ENCODE results near the gene SH3TC1. TPM values are rescaled to one million over a fixed set of nuclear protein-coding genes. Genes with fewer than 3 reads are reported as not detected.

Gene SH3TC1
- total and polyA plus RNA-seq, 2 of the 13 experiments (the other 11 are each of a cell fraction or from before 2014, with no cell fraction given): 14.9 to 21.8 TPM

DNA sequence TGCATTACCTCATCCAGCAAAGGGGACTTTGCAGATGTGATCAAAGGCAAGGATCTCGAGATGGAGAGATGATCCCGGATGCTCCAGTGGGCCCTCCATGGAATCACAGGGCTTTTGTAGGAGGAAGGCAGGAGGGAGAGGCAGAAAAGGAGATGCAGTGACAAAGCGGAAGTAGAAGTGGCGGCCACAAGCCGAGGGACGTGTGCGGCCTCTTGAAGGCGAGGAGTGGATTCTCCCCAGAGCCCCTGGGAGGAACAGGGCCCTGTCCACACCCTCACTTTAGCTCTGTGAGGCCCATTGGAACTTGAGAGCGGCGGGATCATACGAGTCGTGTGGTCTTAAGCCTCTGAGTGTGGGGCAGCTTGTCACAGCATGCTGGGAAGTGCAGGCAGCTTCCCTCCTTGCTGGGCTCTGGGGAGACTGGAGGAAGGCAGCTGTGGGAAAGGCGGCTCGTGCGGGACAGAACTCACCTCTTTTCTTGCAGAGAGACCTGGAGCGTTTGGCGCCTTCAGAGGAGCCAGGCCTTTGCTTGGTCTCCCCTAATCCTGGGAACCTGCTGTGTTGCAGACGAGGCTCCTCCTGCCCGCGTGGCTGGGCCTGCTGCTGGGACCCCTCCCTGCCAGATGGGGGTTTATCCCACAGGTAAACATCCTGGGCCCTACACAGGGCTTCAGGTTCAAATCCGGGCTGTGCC is 10.2 kb downstream of the SH3TC1 start:
- CTCF ChIA-PET (ENCODE audit: low intra/inter-chr PET ratio, low total read pairs): no interaction called here
- TF ChIP-seq RBFOX2 (IDR thresholded peaks at IDR 0.05; ENCODE audit: low read depth, low read length) (0 out of 2 replicates have a peak, but pooled peaks have one; percentile 12), ZNF383 (CRISPR knock-in tag; IDR thresholded peaks at IDR 0.05; ENCODE audit: borderline replicate concordance) (no peak), ZNF256 (CRISPR knock-in tag; conservative IDR thresholded peaks at IDR 0.05) (no peak)

DNA sequence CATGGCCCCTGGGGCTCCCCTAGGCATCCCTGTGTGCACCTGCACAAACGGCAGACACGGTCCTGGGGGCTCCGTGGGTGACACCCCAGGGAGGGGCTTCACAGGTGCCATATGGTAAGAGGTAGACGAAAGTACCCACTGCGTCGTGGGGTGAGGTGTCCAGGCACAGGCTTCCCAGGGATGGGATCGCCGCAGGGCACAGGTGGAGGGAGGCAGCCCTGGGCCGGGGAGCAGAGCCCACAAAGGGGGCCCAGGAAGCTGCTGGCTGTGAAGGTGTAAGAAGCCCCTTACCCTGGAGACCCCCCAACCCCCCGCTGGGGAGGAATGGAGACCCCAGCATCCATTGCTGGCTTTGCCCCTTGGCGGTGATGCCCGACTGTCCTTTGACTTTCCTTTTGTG is 10.9 kb downstream of the SH3TC1 start:
- no TSS peak for BruUV-seq (replicated peaks)
- ChIA-PET POLR2A (no interaction called here), CTCF (ENCODE audit: low intra/inter-chr PET ratio, low total read pairs) (no interaction called here)
- Histone ChIP-seq H3K9me3 (ENCODE audit: low read length) (no peaks in the 10 kb centered on the region), H3K4me2 (ENCODE audit: low read depth, low read length) (no peak overlapping the region), H3K4me3 (replicated peaks in 1 of 3; ENCODE audit: insufficient read depth in 1 of 3, low read depth in 2 of 3, low read length in 3 of 3) (no peak overlapping the region), H3K4me1 (ENCODE audit: insufficient read depth, low read length) (no peaks in the 10 kb centered on the region), H3K27ac (ENCODE audit: extremely low read length, insufficient read depth, low read length) (no peak overlapping the region), H2AFZ (ENCODE audit: low read length) (no peak overlapping the region), H3K27me3 (ENCODE audit: control insufficient read depth in 1 of 2, insufficient read depth in 2 of 2, low read length in 2 of 2) (no peaks in the 10 kb centered on the region), H4K20me1 (ENCODE audit: insufficient read depth, low read length) (0 out of 2 replicates have a peak, but pooled peaks cover 4% of the 10 kb centered on the region), H3K9ac (ENCODE audit: insufficient read depth, low read depth, low read length) (no peak overlapping the region), H3K36me3 (replicated peaks in 1 of 2; ENCODE audit: control insufficient read depth in 1 of 2, insufficient read depth in 2 of 2, low read length in 2 of 2) (peaks cover 23 to 51% of the 10 kb centered on the region in 2 experiments), H3K79me2 (ENCODE audit: insufficient read depth, low read length) (peaks cover 1% of the 10 kb centered on the region)
- 100% methylated on average over 7 of the region's 12 CpGs for WGBS (ENCODE audit: low lambda C conversion rate)
- TF ChIP-seq PAWR (CRISPR knock-in tag; IDR thresholded peaks at IDR 0.05; ENCODE audit: borderline replicate concordance) (no peak), RBFOX2 (IDR thresholded peaks at IDR 0.05; ENCODE audit: low read depth, low read length) (0 out of 2 replicates have a peak, but pooled peaks have one; percentile 40), MIXL1 (CRISPR knock-in tag; IDR thresholded peaks at IDR 0.05) (no peak), KDM4B (CRISPR knock-in tag; IDR thresholded peaks at IDR 0.05) (no peak), AGO2 (optimal IDR thresholded peaks at IDR 0.05; ENCODE audit: low read depth, low read length) (peak; percentile 59), SP5 (CRISPR knock-in tag; IDR thresholded peaks at IDR 0.05; ENCODE audit: borderline replicate concordance, low read depth) (no peak), NFE2L2 (IDR thresholded peaks at IDR 0.05; ENCODE audit: low read length) (no peak), HNRNPK (IDR thresholded peaks at IDR 0.05; ENCODE audit: low read depth, low read length, poor library complexity, severe bottlenecking) (no peak), ZC3H13 (CRISPR knock-in tag; IDR thresholded peaks at IDR 0.05) (no peak), NKX3-1 (CRISPR knock-in tag; IDR thresholded peaks at IDR 0.05) (no peak), ZNF383 (CRISPR knock-in tag; IDR thresholded peaks at IDR 0.05; ENCODE audit: borderline replicate concordance) (no peak), POLR2A (IDR thresholded peaks at IDR 0.05; ENCODE audit: insufficient read depth in 1 of 2, low read depth in 2 of 2, low read length in 2 of 2) (no peak), ZNF230 (CRISPR knock-in tag; IDR thresholded peaks at IDR 0.05) (no peak), NFYC (CRISPR knock-in tag; IDR thresholded peaks at IDR 0.05) (no peak), NPAS2 (CRISPR knock-in tag; IDR thresholded peaks at IDR 0.05; ENCODE audit: borderline replicate concordance) (no peak)
- TF ChIP-seq, protein P1, sequence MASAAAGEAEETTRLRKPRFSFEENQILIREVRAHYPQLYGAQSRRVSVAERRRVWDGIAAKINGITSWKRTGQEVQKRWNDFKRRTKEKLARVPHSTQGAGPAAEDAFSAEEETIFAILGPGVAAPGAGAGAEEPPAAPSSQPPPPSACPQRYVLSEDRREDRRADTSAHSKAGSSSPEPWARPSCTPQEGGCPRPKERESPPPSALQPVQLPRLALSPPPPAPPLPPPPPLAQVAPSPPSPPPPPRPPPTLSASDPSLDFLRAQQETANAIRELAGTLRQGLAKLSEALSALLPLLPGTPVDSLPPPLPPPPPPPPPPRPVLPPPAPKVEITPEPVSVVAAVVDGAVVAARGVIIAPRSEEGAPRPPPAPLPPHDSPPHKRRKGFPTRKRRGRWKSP (CRISPR knock-in tag; IDR thresholded peaks at IDR 0.05): no peak
- ATAC-seq: no peak
- no peak for FAIRE-seq
- intact Hi-C loops (cut with micrococcal nuclease; ENCODE audit: unreplicated experiment): no loop called here
- DNase-seq (ENCODE audit: low spot score): no peak
- in situ Hi-C loops (cut with HindIII; ENCODE audit: extremely low pct_ligation_motif_present, low pct_unique_long_range_greater_than_20kb): no loop called here

More for the DNA sequence above, 10.2 kb downstream of the SH3TC1 start:
- Histone ChIP-seq H3K27ac (ENCODE audit: extremely low read length, insufficient read depth, low read length) (no peak overlapping the region), H3K4me3 (replicated peaks in 1 of 3; ENCODE audit: insufficient read depth in 1 of 3, low read depth in 2 of 3, low read length in 3 of 3) (no peak overlapping the region), H3K4me1 (ENCODE audit: insufficient read depth, low read length) (peaks cover 6% of the 10 kb centered on the region), H3K27me3 (ENCODE audit: control insufficient read depth in 1 of 2, insufficient read depth in 2 of 2, low read length in 2 of 2) (no peaks in the 10 kb centered on the region), H3K9ac (ENCODE audit: insufficient read depth, low read depth, low read length) (no peak overlapping the region), H4K20me1 (ENCODE audit: insufficient read depth, low read length) (peaks cover 4% of the 10 kb centered on the region; the same call in 1 of the 2 replicates), H3K9me3 (ENCODE audit: low read length) (no peaks in the 10 kb centered on the region), H3K4me2 (ENCODE audit: low read depth, low read length) (no peak overlapping the region), H3K79me2 (ENCODE audit: insufficient read depth, low read length) (peaks cover 6% of the 10 kb centered on the region), H3K36me3 (replicated peaks in 1 of 2; ENCODE audit: control insufficient read depth in 1 of 2, insufficient read depth in 2 of 2, low read length in 2 of 2) (peaks cover 22 to 48% of the 10 kb centered on the region in 2 experiments), H2AFZ (ENCODE audit: low read length) (no peak overlapping the region)
- 95% methylated on average over 14 of the region's 21 CpGs for WGBS (ENCODE audit: low lambda C conversion rate)
- no peak for FAIRE-seq
- intact Hi-C loops (cut with micrococcal nuclease; ENCODE audit: unreplicated experiment) (no loop called here), in situ Hi-C loops (cut with HindIII; ENCODE audit: extremely low pct_ligation_motif_present, low pct_unique_long_range_greater_than_20kb) (no loop called here)
- POLR2A ChIA-PET: no interaction called here
- no peak for DNase-seq (ENCODE audit: low spot score)
- BruUV-seq (replicated peaks): no TSS peak
- ATAC-seq: no peak

Measured in HepG2 (cell line).